Activated T-helper 1 cell treated with anti-CD3 and anti-CD28 coated beads, Interleukin-2, amount 50 U/mL, for 16 hours (primary cell): ENCODE results near the gene UBXN6.

Experiments
- DNase-seq, 2 donors: peaks; one replicate each; pipeline ENCODE4 v3.0.0-alpha.2; 2020; ENCODE audit warnings: low read depth in 1 of 2, low spot score in 1 of 2

The UBXN6 gene

DNA sequence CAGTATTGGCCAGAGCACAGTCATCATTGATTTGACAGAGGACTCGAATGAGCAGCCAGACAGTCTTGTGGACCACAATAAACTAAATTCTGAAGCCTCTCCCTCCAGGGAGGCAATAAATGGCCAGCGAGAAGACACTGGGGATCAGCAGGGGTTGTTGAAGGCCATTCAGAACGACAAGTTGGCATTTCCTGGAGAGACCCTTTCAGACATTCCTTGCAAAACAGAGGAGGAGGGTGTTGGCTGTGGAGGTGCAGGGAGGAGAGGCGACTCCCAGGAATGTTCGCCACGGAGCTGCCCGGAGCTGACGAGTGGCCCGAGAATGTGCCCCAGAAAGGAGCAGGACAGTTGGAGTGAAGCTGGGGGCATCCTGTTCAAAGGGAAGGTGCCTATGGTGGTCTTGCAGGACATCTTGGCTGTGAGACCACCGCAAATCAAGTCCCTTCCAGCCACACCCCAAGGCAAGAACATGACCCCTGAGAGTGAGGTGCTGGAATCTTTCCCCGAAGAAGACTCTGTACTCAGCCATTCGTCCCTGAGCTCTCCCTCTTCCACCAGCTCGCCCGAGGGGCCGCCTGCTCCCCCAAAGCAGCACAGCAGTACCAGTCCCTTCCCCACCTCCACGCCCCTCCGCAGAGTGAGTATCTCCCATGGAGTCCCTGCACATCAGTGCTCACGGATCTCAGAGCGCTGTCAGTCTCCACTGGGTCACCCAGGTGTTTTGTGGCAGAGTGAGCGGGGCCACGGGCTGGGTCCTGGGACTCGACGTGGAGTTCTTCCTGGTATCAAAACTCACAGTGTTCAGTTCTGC, 48.3 kb downstream of the UBXN6 start:
- no peak for DNase-seq

DNA sequence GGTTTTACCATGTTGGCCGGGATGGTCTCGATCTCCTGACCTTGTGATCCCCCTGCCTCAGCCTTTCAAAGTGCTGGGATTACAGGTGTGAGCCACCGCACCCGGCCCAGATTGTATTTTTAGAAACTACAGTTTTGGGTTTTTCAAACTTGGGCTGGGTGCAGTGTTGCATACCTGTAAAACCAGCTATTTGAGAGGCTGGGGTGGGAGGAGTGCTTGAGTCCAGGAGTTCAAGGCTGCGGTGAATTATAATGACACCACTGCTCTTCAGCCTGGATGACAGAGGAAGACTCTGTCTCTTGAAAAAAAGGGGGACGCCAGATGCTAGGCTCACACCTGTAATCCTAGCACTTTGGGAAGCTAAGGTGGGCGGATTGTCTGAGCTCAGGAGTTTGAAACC, 51.0 kb downstream of the UBXN6 start:
- no peak for DNase-seq

- no peak for DNase-seq
These were observed 51.6 kb downstream of the UBXN6 start for GRCh38 chr19:4405977-4406376.

DNA sequence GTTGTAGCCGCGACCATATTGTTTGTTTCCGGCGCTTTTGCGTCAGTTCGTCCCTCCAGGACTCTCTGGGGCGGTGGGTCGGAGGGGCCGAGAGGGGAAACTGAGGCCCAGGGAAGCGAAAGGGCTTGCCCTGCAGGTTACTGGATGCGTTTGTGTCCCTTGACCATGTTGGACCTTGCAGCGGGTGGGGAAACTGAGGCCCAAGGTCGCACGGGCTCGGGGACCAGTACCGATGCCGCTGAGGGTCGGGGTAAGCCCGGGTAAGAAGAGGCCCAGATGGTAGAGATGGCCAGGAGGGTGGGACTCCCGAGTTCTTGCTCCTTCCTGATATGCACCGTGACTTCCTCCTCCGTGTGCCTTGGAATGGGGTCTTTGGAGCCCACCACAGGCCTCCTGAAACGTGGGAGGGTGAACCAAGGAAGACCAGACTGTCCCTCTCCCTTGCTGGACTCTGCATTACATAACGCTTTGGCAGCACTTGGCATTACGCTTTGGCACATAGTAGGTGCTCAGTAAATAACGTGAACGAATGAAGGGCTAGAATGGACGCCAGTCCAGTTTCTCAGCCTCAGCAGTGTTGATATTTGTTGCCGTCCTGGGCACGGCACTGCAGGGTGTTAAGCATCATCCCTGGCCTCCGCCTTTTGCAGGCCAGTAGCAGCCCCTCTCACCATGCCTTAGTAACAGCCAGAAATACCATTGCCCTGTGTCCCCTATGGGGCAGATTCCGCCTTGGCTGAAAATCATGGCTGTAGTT, 54.4 kb downstream of the UBXN6 start:
- no peak for DNase-seq

DNA sequence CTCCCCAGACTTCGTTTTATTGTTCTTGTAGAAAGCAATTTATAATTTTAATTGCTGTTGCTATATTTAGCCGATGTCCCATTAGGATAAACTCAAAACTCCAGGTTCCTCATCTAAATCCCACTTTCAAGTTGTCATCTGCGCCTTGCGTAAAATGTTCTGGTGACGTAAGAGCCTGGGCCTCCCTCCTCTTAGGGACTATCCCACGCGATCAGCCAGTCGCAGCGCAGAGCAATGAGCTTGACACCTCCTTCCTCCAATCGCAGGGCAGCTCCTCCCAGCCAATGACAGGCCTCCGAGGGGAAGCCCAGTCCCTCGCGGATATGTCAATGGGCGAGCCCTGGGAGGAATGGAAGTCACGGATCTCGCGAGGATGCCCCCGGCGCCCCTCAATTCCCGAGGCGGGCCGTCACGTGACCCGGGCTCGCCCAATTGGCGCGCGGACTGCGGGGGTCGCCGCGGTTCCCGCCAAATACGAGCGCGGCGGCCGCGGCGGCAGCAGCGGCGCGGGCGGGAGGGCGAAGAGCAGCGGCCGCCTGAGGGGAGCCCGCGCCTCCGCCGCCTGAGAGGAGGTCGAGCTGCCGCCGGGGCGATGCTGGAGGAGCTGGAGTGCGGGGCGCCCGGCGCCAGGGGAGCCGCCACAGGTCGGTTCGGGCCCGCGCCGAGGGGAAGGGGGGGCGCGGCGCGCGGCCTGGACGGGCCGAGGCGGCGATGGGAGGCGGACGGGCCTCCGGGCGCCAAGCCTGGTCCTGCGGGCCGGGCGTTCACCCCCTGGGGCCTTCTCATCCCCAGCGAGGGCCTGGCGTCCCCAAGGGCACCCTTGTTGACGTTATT, 55.2 kb downstream of the UBXN6 start, which contains the start of gene CHAF1A:
Gene CHAF1A, plus strand, starts transcription at position 470 of the 834 bp plus-strand sequence. Its CDS starts 123 bp downstream, at position 593.
- peak; percentile 96 to 98 for DNase-seq

- no peak for DNase-seq
These were observed 55.8 kb downstream of the UBXN6 start for GRCh38 chr19:4401769-4402170.

GRCh38 chr19:4400135-4400936, 57.3 kb downstream of the UBXN6 start, which contains the start of gene SH3GL1:
Gene SH3GL1, minus strand, starts transcription at chr19:4400547. Its CDS starts 179 bp downstream, at chr19:4400368.
- peak; percentile 92 for DNase-seq

DNA sequence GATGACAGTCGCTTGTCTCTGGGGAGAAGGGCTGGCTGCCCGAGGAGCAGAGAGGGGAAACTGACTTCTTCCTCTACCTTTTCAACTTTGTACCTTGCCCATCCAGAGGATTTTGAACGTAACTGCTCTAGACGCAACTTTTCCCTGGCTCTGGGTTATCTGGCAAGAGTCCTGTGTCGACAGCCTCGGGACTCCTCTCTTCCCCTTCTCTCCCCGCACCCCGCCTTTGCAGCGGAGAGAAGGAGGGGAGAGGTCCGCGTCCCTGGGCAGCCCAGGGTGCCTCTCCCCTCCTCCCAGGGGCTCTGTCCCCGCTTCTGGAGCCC, 57.8 kb downstream of the UBXN6 start:
- no peak for DNase-seq

DNA sequence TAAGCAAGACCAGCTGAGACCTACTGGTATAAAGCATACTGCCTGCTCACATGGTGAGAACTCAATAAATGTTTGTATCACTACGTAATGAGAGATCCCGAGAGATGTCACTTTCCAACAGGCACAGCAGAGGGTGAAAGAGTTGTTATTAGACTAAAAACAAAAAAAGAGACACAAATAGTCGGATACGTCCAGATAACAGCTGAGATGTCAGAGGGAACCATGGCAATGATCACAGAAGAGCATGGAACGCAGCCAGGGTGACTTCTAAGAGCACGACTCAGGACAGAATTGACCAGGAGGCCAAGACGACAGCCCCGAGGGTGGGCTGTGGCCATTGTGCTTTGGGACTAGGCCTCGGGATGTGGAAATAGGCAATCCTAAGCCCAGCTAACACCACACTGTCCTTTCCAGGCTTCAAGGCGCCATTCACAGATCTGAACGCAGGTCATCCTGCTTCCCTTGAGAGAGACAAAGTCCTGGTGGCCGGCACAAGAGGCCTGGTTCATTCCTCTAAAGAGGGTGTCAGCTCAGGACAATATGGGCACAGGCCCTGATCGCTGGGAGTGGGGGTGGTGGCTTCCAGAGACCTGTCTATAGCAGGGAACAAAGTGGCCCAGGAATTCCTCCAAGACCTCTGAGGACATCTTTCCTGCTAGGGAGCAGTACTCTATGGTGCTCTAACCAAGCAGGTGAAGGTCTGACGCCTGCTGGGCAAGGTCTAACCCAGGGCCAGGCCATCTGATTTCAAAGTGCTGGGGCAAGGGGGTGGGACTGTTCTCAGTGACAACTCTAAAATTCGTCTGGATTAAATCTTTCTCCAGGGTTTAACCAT, 60.4 kb downstream of the UBXN6 start:
- DNase-seq = no peak
